Activated CD4-positive, CD25-positive, alpha-beta regulatory T cell treated with anti-CD3 and anti-CD28 coated beads, Interleukin-2, amount 50 U/mL, for 16 hours (primary cell): Measurements from ENCODE around the gene NFIL3.

Source experiments
- DNase-seq: peaks from one replicate; pipeline ENCODE4 v3.0.0-alpha.2; 2020; ENCODE audit warnings: low read depth, low spot score

NFIL3 gene

GRCh38 chr9:91359734-91360470 is 63.7 kb downstream of the NFIL3 start:
- no peak for DNase-seq

DNA sequence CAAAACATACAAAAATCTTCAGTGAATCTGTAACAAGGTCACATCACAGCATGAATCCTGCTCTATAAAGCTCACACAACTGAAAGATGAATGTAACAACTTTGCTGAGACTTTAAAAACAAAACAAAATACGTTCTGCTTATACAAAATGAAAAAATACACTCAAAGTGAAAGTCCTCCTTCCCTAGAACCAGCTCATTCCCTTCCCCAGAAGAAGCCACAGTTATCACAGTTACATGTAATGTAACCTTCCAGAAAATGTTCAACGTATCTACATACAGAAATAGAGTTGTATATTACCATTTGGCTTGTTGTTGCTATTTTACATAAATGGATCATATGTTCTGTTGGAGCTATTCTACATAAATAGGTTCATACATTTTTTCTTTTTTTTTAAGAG is 64.5 kb downstream of the NFIL3 start:
- DNase-seq: no peak
